ENCODE data around the gene SBF2.

Gene SBF2

GRCh38 chr11:9736365-9736764, 557.7 kb downstream of the SBF2 start:
- no peak overlapping the region for H3K27ac ChIP-seq
- H3K4me3 ChIP-seq (ENCODE audit: low read depth, low read length), result no peak overlapping the region
- no peak for DNase-seq
- peaks cover 54% of the 10 kb centered on the region for H3K36me3 ChIP-seq
- no peaks in the 10 kb centered on the region for H3K27me3 ChIP-seq (ENCODE audit: insufficient read depth, low read depth, severe bottlenecking)
- peaks cover 2% of the 10 kb centered on the region for H3K9me3 ChIP-seq (ENCODE audit: severe bottlenecking)
- TF ChIP-seq CTCF (IDR thresholded peaks at IDR 0.05; ENCODE audit: low read depth, low read length), result no peak

DNA sequence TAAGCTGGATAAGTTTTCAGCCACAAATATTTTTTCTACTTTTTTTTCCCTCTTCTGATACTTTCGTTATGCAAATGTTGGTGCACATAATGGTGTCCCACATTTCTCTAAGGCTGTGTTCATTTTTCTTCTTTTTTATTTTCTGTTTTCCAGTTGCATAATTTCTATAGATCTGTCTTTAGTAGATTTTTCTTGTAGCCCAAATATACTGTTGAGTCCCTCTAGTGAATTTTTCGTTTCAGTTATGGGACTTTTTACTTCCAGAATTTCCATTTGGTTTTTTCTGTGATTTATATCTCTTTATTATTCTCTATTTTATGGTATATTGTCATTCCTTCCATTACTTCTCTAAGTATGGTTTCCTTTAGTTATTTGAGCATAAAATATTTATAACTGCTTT, 558.1 kb downstream of the SBF2 start:
- no peak for TF ChIP-seq CTCF (IDR thresholded peaks at IDR 0.05; ENCODE audit: low read depth, low read length)
- H3K27me3 ChIP-seq (ENCODE audit: insufficient read depth, low read depth, severe bottlenecking), result no peaks in the 10 kb centered on the region
- no peak overlapping the region for H3K27ac ChIP-seq
- H3K4me3 ChIP-seq (ENCODE audit: low read depth, low read length), result no peak overlapping the region
- peaks cover 54% of the 10 kb centered on the region for H3K36me3 ChIP-seq
- no peak for DNase-seq
- H3K9me3 ChIP-seq (ENCODE audit: severe bottlenecking), result peaks cover 2% of the 10 kb centered on the region

DNA sequence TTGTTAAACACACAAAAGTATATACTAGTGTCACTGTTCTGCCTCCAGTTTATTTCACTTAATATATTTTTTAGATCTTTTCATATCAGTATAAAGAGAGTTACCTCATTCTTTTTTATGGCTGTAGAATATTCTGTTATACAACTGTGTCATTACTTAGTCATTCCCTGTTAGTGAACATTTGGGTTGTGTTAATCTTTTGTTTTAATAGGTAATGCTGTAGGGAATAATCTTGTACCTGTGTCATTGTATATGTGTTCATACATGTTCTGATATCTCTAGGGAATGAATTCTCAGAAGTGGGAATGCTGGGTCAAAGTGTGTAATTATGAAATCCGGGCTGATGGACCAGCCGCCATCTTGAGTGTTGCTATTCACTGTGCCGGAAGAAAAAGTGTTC, 558.8 kb downstream of the SBF2 start:
- H3K9me3 ChIP-seq (ENCODE audit: severe bottlenecking), result peaks cover 2% of the 10 kb centered on the region
- H3K4me3 ChIP-seq (ENCODE audit: low read depth, low read length), result no peak overlapping the region
- DNase-seq, result no peak
- no peaks in the 10 kb centered on the region for H3K27me3 ChIP-seq (ENCODE audit: insufficient read depth, low read depth, severe bottlenecking)
- peaks cover 47% of the 10 kb centered on the region for H3K36me3 ChIP-seq
- no peak overlapping the region for H3K27ac ChIP-seq
- TF ChIP-seq CTCF (IDR thresholded peaks at IDR 0.05; ENCODE audit: low read depth, low read length), result no peak

- Histone ChIP-seq H3K4me3 (ENCODE audit: low read depth, low read length) (no peak overlapping the region), H3K27ac (no peak overlapping the region), H3K36me3 (peaks cover 46% of the 10 kb centered on the region)
These were observed 560.8 kb downstream of the SBF2 start for GRCh38 chr11:9733212-9733611.

DNA sequence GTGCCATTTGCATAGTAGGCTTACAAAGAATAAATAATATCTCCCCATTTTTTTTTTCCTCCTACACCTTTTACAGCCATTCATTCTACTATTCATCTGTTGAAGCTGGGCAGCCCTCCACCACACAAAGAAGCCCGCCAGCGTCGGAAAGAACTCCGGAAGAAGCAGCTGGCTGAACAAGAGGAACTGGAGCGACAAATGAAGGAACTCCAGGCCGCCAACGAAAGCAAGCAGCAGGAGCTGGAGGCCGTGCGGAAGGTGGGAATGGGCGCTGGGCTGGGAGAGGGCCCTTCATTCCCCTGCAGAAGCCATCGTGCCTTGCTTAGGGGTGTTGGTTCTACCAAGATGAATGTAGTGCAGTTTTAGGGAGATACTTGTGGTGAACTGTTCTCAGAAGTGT, 561.6 kb downstream of the SBF2 start:
- peaks cover 48% of the 10 kb centered on the region for H3K36me3 ChIP-seq
- no peak overlapping the region for H3K27ac ChIP-seq
- no peak overlapping the region for H3K4me3 ChIP-seq (ENCODE audit: low read depth, low read length)
- H3K27me3 ChIP-seq (ENCODE audit: insufficient read depth, low read depth, severe bottlenecking), result no peaks in the 10 kb centered on the region
- DNase-seq, result no peak
- peaks cover 2% of the 10 kb centered on the region for H3K9me3 ChIP-seq (ENCODE audit: severe bottlenecking)
- no peak for TF ChIP-seq CTCF (IDR thresholded peaks at IDR 0.05; ENCODE audit: low read depth, low read length)

More at GRCh38 chr11:9733212-9733611, 560.8 kb downstream of the SBF2 start:
- Histone ChIP-seq H3K27me3 (ENCODE audit: insufficient read depth, low read depth, severe bottlenecking) (no peaks in the 10 kb centered on the region), H3K9me3 (ENCODE audit: severe bottlenecking) (peaks cover 2% of the 10 kb centered on the region)
- DNase-seq, result no peak
- no peak for TF ChIP-seq CTCF (IDR thresholded peaks at IDR 0.05; ENCODE audit: low read depth, low read length)

- Histone ChIP-seq H3K36me3 (peaks cover 44% of the 10 kb centered on the region), H3K27me3 (ENCODE audit: insufficient read depth, low read depth, severe bottlenecking) (no peaks in the 10 kb centered on the region), H3K27ac (no peak overlapping the region), H3K4me3 (ENCODE audit: low read depth, low read length) (no peak overlapping the region), H3K9me3 (ENCODE audit: severe bottlenecking) (peaks cover 2% of the 10 kb centered on the region)
- no peak for DNase-seq
- no peak for TF ChIP-seq CTCF (IDR thresholded peaks at IDR 0.05; ENCODE audit: low read depth, low read length)
These were observed 562.8 kb downstream of the SBF2 start for GRCh38 chr11:9731256-9731655.

Data from WERI-Rb-1 (cell line).